Naive thymus-derived CD4-positive, alpha-beta T cell (primary cell): ENCODE results near the gene NSG2. TPM values are rescaled to one million over a fixed set of nuclear protein-coding genes. Genes with fewer than 3 reads are reported as not detected.

Source experiments
- ATAC-seq: fragments of 150-1000 bp; cut with Tn5 transposase; 2 replicates; pipeline ENCODE4 v1.10.0; 2021; ENCODE audit warnings: mild to moderate bottlenecking, moderate library complexity
- CTCF ChIA-PET: fragments of 350-600 bp; sonication (Branson Sonifier 250); formaldehyde crosslinking; loops from one replicate; lab custom pipeline; 2021; ENCODE audit warnings: antibody characterized with exemption; lab: Charles Lee
- POLR2A ChIA-PET: fragments of 350-600 bp; sonication (Branson Sonifier 250); formaldehyde crosslinking; loops from one replicate; lab custom pipeline; 2021; ENCODE audit warnings: antibody characterized with exemption, inconsistent platforms; lab: Charles Lee
- DNase-seq, 9 donors: peaks; one replicate each; pipeline versions ENCODE4 v3.0.0 to v3.0.0-alpha.2; 2020 to 2022; ENCODE audit warnings: mixed read lengths in 1 of 9
- H3K27ac ChIP-seq: one replicate; pipeline ENCODE4 v1.7.0; 2013; ENCODE audit warnings: mild to moderate bottlenecking, low read depth, low read length, moderate library complexity
- H3K27me3 ChIP-seq, 2 donors: one replicate each; pipeline ENCODE4 v1.7.0; 2013; ENCODE audit warnings: low read length in 2 of 2, mild to moderate bottlenecking in 2 of 2, moderate library complexity in 2 of 2; ENCODE audit not compliant: control insufficient read depth in 2 of 2, insufficient read depth in 2 of 2
- H3K36me3 ChIP-seq, 3 experiments: 1 replicate in 2 of 3; 2 replicates in 1 of 3; pipeline ENCODE4 v1.7.0; 2013; ENCODE audit warnings: low read length in 3 of 3, mild to moderate bottlenecking in 3 of 3, moderate library complexity in 1 of 3; ENCODE audit not compliant: insufficient read depth in 3 of 3, control insufficient read depth in 2 of 3
- H3K4me1 ChIP-seq, 2 donors: one replicate each; pipeline ENCODE4 v1.7.0; 2013; ENCODE audit warnings: low read length in 2 of 2, mild to moderate bottlenecking in 2 of 2, moderate library complexity in 1 of 2; ENCODE audit not compliant: control insufficient read depth in 2 of 2, insufficient read depth in 2 of 2
- H3K4me3 ChIP-seq: 2 replicates; pipeline ENCODE4 v1.7.0; 2013; ENCODE audit warnings: mild to moderate bottlenecking, low read length
- H3K9me3 ChIP-seq, 3 experiments: 1 replicate in 2 of 3; 2 replicates in 1 of 3; pipeline ENCODE4 v1.7.0; 2013; ENCODE audit warnings: low read length in 3 of 3; ENCODE audit not compliant: control insufficient read depth in 2 of 3
- H3K27ac Mint-ChIP-seq, 9 donors: one replicate each; pipeline ENCODE4 v1.8.0; 2020 to 2022; ENCODE audit warnings: mixed read lengths in 9 of 9, mild to moderate bottlenecking in 8 of 9, moderate library complexity in 5 of 9, inconsistent platforms in 2 of 9
- H3K27me3 Mint-ChIP-seq, 5 donors: one replicate each; pipeline ENCODE4 v1.8.0; 2021 to 2022; ENCODE audit warnings: mixed read lengths in 5 of 5, mild to moderate bottlenecking in 1 of 5
- H3K36me3 Mint-ChIP-seq, 5 donors: one replicate each; pipeline ENCODE4 v1.8.0; 2020 to 2022; ENCODE audit warnings: mixed read lengths in 5 of 5, mild to moderate bottlenecking in 3 of 5, inconsistent platforms in 1 of 5
- H3K4me1 Mint-ChIP-seq, 7 donors: one replicate each; pipeline ENCODE4 v1.8.0; 2020 to 2022; ENCODE audit warnings: mixed read lengths in 7 of 7, mild to moderate bottlenecking in 3 of 7, inconsistent platforms in 1 of 7
- H3K4me3 Mint-ChIP-seq, 10 donors: one replicate each; pipeline ENCODE4 v1.8.0; 2020 to 2022; ENCODE audit warnings: mild to moderate bottlenecking in 10 of 10, mixed read lengths in 10 of 10, moderate library complexity in 6 of 10, inconsistent platforms in 2 of 10
- H3K9me3 Mint-ChIP-seq, 11 donors: one replicate each; pipeline ENCODE4 v1.8.0; 2020 to 2022; ENCODE audit warnings: mixed read lengths in 11 of 11, mild to moderate bottlenecking in 4 of 11, inconsistent platforms in 1 of 11, moderate library complexity in 1 of 11
- intact Hi-C, 2 donors: fragments of 100-400 bp; cut with micrococcal nuclease; formaldehyde crosslinking; loops; one replicate each; pipeline ENCODE4 v1.15.1; 2023
- polyA plus RNA-seq, 2 donors: library from polyadenylated mRNA; unstranded; fragments of 300-500 nt; fragmentation: Illumina TruSeq; gene quantifications; one replicate each; pipeline ENCODE4 v1.2.3, GENCODE V29; 2021
- total RNA-seq, 6 experiments: library from RNA in 5 of 6; stranded (reverse) in 5 of 6; gene quantifications; 1 replicate in 5 of 6; 2 replicates in 1 of 6; pipeline ENCODE4 v1.2.3 and lab custom pipeline; 2021 to 2026

Gene NSG2
- not detected for total RNA-seq
- not detected for polyA plus RNA-seq
- not detected for total RNA-seq (lab: John Stamatoyannopoulos, UW)

DNA sequence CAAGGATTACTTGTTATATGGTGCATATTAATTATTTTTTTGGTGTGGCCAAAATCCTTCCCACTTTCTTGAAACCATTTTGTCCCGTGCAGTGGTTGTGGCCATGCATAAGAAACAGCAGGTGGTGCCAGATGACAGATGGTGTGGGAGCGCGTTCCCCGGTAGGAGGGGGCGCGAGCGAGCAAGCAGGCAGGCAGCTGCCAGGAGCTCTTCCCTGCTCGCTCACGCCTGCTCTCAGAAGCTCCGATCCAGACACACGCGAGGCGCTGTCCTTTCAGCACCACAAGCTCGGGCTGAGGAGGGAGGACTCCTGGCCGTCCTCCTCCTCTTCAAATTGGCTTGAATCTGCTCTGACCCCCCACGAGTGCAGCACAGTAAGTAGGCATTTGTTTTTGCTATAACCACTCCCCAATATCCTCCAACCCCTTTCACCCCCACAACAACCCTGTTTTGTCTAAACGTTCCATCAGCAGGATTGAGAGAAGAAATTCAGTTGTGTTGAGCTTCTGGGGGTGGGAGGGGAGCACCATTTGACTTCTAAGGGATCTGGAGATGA, at the start of gene NSG2:
NSG2 (plus strand) TSS at position 237 of the 556 bp plus-strand sequence. CDS start 1,050 bp downstream, outside the sequence.
- H3K36me3 Mint-ChIP-seq: no peaks in the 10 kb centered on the region
- peaks cover 0 to 52% (median 36%) of the 10 kb centered on the region in 5 donors for H3K27me3 Mint-ChIP-seq
- no peaks in the 10 kb centered on the region for H3K4me1 Mint-ChIP-seq
- H3K4me3 ChIP-seq: no peak within 1 kb of the TSS
- no peak within 1 kb of the TSS for H3K27ac Mint-ChIP-seq
- H3K4me1 ChIP-seq: no peaks in the 10 kb centered on the region
- intact Hi-C loops: no loop called here
- CTCF ChIA-PET: no interaction called here
- no peaks in the 10 kb centered on the region for H3K9me3 ChIP-seq
- peaks cover 0 to 10% (median 1%) of the 10 kb centered on the region in 11 donors for H3K9me3 Mint-ChIP-seq
- no peak within 1 kb of the TSS for H3K4me3 Mint-ChIP-seq
- DNase-seq: peak in 2 of 9 donors; percentile 10 to 24
- no peaks in the 10 kb centered on the region for H3K27me3 ChIP-seq
- ATAC-seq: peak; percentile 34
- no peaks in the 10 kb centered on the region for H3K36me3 ChIP-seq
- POLR2A ChIA-PET: no interaction called here
- no peak within 1 kb of the TSS for H3K27ac ChIP-seq

DNA sequence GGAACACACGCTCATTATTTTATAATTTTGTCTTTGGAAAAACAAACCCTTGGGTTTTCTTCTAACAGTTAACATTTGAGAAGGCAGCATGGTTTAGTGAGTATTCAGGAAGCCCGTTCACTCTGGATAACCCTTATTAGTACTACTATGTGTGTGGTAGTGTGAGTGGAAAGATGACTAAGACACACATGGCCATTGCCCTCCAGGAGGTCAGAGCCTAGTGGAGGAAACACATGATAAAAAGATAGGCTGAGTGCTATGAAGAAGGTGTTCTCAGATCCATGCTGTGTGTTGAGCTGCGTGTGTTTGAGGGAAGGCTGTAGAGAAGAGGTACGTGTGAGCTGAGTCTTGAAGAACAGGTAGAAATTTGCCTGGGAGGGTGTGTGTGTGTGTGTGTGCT, 48.2 kb upstream of the NSG2 start:
- no peaks in the 10 kb centered on the region for H3K4me1 Mint-ChIP-seq
- no peaks in the 10 kb centered on the region for H3K36me3 ChIP-seq
- ChIA-PET CTCF (no interaction called here), POLR2A (no interaction called here)
- H3K36me3 Mint-ChIP-seq: no peaks in the 10 kb centered on the region
- no peak overlapping the region for H3K4me3 ChIP-seq
- ATAC-seq (no peak), DNase-seq (no peak)
- H3K27ac Mint-ChIP-seq: no peak overlapping the region
- H3K27ac ChIP-seq: no peak overlapping the region
- H3K4me1 ChIP-seq: no peaks in the 10 kb centered on the region
- no peaks in the 10 kb centered on the region for H3K9me3 ChIP-seq
- intact Hi-C loops: no loop called here
- H3K4me3 Mint-ChIP-seq: no peak overlapping the region
- H3K27me3 ChIP-seq: no peaks in the 10 kb centered on the region
- H3K27me3 Mint-ChIP-seq: peaks cover 12 to 30% (median 28%) of the 10 kb centered on the region in 5 donors
- H3K9me3 Mint-ChIP-seq: no peaks in the 10 kb centered on the region

GRCh38 chr5:173998531-173998930, 47.0 kb upstream of the NSG2 start:
- ATAC-seq (no peak), DNase-seq (no peak)
- Mint-ChIP-seq H3K27ac (no peak overlapping the region), H3K36me3 (no peaks in the 10 kb centered on the region), H3K4me3 (no peak overlapping the region), H3K4me1 (no peaks in the 10 kb centered on the region), H3K27me3 (peaks cover 17 to 35% (median 32%) of the 10 kb centered on the region in 5 donors), H3K9me3 (no peaks in the 10 kb centered on the region)
- intact Hi-C loops: no loop called here
- no peaks in the 10 kb centered on the region for H3K4me1 ChIP-seq
- no peak overlapping the region for H3K4me3 ChIP-seq
- ChIA-PET POLR2A (no interaction called here), CTCF (no interaction called here)
- no peaks in the 10 kb centered on the region for H3K9me3 ChIP-seq
- no peak overlapping the region for H3K27ac ChIP-seq
- no peaks in the 10 kb centered on the region for H3K27me3 ChIP-seq
- H3K36me3 ChIP-seq: no peaks in the 10 kb centered on the region

DNA sequence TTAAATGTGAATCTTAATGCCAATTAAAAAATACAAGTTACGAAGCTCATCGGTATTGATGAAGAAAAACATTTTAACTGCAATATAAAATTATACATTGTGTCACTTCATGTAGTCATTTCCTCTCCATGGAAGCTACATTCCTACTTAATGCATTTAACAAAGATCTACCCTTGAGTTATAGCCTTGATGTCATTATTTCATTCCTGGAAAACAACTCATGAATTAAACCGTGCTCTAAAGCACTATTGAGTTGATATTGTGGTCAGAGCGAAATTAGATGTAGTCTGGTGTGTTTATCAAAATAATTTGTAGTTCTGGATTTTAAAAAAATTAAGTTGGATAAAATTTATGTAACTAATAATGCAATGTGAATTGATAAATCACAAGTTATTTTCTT, 45.4 kb upstream of the NSG2 start:
- Mint-ChIP-seq H3K4me3 (no peak overlapping the region), H3K27ac (no peak overlapping the region), H3K36me3 (no peaks in the 10 kb centered on the region), H3K9me3 (no peaks in the 10 kb centered on the region), H3K27me3 (peaks cover 18 to 36% (median 31%) of the 10 kb centered on the region in 5 donors), H3K4me1 (no peaks in the 10 kb centered on the region)
- Histone ChIP-seq H3K9me3 (no peaks in the 10 kb centered on the region), H3K27me3 (no peaks in the 10 kb centered on the region), H3K4me3 (no peak overlapping the region), H3K27ac (no peak overlapping the region), H3K4me1 (no peaks in the 10 kb centered on the region), H3K36me3 (no peaks in the 10 kb centered on the region)
- POLR2A ChIA-PET: no interaction called here
- no peak for ATAC-seq
- CTCF ChIA-PET: no interaction called here
- DNase-seq: no peak
- intact Hi-C loops: no loop called here

DNA sequence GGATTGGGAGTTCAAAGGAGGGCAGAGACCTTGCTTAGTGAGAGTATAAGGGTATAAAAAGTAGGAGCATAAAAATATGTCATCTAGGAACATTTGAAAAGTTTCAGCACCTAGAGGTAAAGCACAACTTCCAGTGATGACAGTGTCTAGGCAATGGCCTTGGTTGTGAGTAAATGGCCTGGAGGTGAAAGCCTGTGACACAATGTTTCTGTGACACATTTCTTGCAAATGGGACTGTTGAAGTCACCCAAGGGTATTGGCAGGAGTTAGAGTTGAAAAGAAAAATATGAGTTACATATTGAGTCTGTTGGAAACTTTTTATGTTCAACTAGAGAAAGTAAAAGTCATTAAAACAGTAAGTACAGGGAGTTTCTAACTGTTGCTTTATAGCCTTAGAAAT, 41.7 kb upstream of the NSG2 start:
- no peak overlapping the region for H3K4me3 Mint-ChIP-seq
- DNase-seq (no peak), ATAC-seq (no peak)
- ChIA-PET CTCF (no interaction called here), POLR2A (no interaction called here)
- H3K27ac ChIP-seq: no peak overlapping the region
- intact Hi-C loops: no loop called here
- H3K36me3 Mint-ChIP-seq: no peaks in the 10 kb centered on the region
- no peaks in the 10 kb centered on the region for H3K9me3 ChIP-seq
- H3K27me3 Mint-ChIP-seq: peaks cover 10 to 25% (median 20%) of the 10 kb centered on the region in 5 donors
- no peaks in the 10 kb centered on the region for H3K9me3 Mint-ChIP-seq
- no peak overlapping the region for H3K4me3 ChIP-seq
- H3K27me3 ChIP-seq: no peaks in the 10 kb centered on the region
- no peak overlapping the region for H3K27ac Mint-ChIP-seq
- no peaks in the 10 kb centered on the region for H3K4me1 Mint-ChIP-seq
- no peaks in the 10 kb centered on the region for H3K4me1 ChIP-seq
- no peaks in the 10 kb centered on the region for H3K36me3 ChIP-seq

- Histone ChIP-seq H3K4me3 (no peak overlapping the region), H3K9me3 (no peaks in the 10 kb centered on the region), H3K36me3 (no peaks in the 10 kb centered on the region), H3K27ac (no peak overlapping the region), H3K27me3 (no peaks in the 10 kb centered on the region), H3K4me1 (no peaks in the 10 kb centered on the region)
- Mint-ChIP-seq H3K36me3 (no peaks in the 10 kb centered on the region), H3K4me1 (no peaks in the 10 kb centered on the region), H3K9me3 (no peaks in the 10 kb centered on the region), H3K27me3 (peaks cover 0 to 20% (median 11%) of the 10 kb centered on the region in 5 donors), H3K27ac (no peak overlapping the region), H3K4me3 (no peak overlapping the region)
- intact Hi-C loops: no loop called here
- no peak for ATAC-seq
- ChIA-PET POLR2A (no interaction called here), CTCF (no interaction called here)
- no peak for DNase-seq
These were observed 36.6 kb upstream of the NSG2 start for GRCh38 chr5:174008922-174009321.

DNA sequence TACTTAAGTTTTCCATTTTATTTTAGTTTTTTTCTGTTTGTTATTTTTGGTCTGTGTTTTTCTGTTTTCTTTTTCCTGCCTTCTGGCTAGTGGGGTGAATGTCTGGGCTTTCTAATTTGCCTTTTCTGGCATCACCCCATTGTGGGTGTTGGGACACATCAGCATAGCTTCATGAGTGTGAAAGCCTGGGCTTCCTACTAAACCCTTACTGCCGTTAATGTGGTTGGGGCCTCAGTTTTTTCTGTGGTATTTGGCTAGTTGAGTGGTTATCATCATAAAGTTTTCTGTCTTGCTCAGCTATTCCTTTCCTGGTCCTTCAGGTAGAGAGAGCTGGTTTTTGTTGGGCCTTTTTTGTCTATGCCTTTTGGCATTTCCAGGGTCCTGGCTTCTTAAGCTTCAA, 35.1 kb upstream of the NSG2 start:
- Histone ChIP-seq H3K27ac (no peak overlapping the region), H3K4me1 (no peaks in the 10 kb centered on the region), H3K27me3 (no peaks in the 10 kb centered on the region), H3K9me3 (no peaks in the 10 kb centered on the region), H3K36me3 (no peaks in the 10 kb centered on the region), H3K4me3 (no peak overlapping the region)
- Mint-ChIP-seq H3K27me3 (peaks cover 0 to 18% (median 7%) of the 10 kb centered on the region in 5 donors), H3K36me3 (no peaks in the 10 kb centered on the region), H3K9me3 (peaks cover 0 to 2% (median 0%) of the 10 kb centered on the region in 11 donors), H3K4me3 (no peak overlapping the region), H3K4me1 (no peaks in the 10 kb centered on the region), H3K27ac (no peak overlapping the region)
- ChIA-PET POLR2A (no interaction called here), CTCF (no interaction called here)
- no peak for ATAC-seq
- intact Hi-C loops: no loop called here
- no peak for DNase-seq
